ENCODE data around the gene MBD3L2.
"Not testable (repeated sequence)": the region's sequence is repeated elsewhere in the genome, so short reads cannot be mapped to it uniquely, and the experiment has no call there.

The MBD3L2 gene

DNA sequence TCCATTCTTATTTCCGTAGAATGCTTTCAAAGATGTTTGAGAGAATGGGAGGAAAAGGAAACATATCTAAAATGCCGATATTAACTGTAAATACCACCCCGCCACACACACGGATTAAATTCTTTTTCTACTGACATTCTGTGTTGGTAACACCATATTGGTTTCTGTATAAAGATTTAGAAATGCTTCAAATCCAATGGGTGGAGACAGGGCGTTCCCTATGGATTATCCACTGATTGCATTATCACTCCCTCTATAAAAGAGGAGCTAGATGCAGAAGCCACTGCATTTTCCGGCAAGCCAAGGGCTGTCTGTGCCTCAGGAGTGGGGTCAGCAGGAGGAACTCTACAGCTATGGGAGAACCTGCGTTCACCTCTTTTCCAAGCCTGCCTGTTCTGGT is at the start of gene MBD3L2:
TSS of gene MBD3L2 (plus strand) at position 301 of the 400 bp plus-strand sequence. CDS start at position 354, 53 bp downstream.
- H3K4me3 ChIP-seq (replicated peaks in 1 of 2; ENCODE audit: low read depth in 2 of 2, low read length in 2 of 2), result not testable (repeated sequence)

DNA sequence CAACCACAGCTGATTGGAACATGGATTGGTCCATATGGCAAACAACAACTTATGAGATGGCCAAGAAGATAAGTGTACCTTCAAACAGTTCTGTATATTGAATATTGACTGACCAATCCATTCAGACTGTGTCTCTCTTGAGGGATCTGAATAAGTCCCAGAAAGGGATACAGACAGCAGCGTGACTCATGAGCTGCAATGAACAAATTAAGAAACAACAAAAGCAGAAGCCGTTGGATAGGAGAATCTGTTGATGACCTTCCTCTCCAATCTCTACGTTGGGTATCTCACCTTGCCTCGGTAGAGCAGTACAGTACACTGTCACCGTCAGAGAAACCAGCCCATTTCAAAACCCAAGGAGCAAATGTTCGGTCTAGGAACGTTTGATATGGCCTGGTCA is 49.2 kb upstream of the MBD3L2 start:
- TF ChIP-seq, protein P1, sequence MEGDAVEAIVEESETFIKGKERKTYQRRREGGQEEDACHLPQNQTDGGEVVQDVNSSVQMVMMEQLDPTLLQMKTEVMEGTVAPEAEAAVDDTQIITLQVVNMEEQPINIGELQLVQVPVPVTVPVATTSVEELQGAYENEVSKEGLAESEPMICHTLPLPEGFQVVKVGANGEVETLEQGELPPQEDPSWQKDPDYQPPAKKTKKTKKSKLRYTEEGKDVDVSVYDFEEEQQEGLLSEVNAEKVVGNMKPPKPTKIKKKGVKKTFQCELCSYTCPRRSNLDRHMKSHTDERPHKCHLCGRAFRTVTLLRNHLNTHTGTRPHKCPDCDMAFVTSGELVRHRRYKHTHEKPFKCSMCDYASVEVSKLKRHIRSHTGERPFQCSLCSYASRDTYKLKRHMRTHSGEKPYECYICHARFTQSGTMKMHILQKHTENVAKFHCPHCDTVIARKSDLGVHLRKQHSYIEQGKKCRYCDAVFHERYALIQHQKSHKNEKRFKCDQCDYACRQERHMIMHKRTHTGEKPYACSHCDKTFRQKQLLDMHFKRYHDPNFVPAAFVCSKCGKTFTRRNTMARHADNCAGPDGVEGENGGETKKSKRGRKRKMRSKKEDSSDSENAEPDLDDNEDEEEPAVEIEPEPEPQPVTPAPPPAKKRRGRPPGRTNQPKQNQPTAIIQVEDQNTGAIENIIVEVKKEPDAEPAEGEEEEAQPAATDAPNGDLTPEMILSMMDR (IDR thresholded peaks at IDR 0.05; ENCODE audit: low read depth, low read length), result no peak
- no peak for DNase-seq (ENCODE audit: low read depth in 2 of 2)
- H3K4me3 ChIP-seq (replicated peaks in 1 of 2; ENCODE audit: low read depth in 2 of 2, low read length in 2 of 2), result no peak overlapping the region

More for the DNA sequence above, at the start of gene MBD3L2:
- DNase-seq (ENCODE audit: low read depth in 2 of 2), result not testable (repeated sequence)

DNA sequence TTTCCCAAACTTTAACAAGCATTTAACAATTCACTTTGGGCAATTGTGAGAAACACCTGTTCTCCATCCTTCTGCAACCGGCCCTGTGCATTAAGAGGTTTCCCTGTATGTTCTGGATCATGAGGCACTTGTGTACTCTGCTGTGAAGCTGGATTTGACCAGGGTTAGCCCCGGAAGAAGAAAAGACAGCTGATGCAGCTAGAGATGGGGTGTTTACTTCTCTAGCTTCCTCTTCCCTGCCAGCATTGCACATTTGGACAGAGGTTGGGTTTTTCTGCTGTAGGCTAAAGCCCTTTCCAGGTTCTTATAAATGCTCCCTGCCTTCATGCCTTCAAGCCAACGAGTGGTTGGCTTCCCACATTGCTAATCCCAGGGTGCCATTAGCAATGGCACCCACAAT is 48.8 kb upstream of the MBD3L2 start:
- no peak overlapping the region for H3K4me3 ChIP-seq (replicated peaks in 1 of 2; ENCODE audit: low read depth in 2 of 2, low read length in 2 of 2)
- TF ChIP-seq, protein P1 (IDR thresholded peaks at IDR 0.05; ENCODE audit: low read depth, low read length), result no peak
- DNase-seq (ENCODE audit: low read depth in 2 of 2), result no peak

DNA sequence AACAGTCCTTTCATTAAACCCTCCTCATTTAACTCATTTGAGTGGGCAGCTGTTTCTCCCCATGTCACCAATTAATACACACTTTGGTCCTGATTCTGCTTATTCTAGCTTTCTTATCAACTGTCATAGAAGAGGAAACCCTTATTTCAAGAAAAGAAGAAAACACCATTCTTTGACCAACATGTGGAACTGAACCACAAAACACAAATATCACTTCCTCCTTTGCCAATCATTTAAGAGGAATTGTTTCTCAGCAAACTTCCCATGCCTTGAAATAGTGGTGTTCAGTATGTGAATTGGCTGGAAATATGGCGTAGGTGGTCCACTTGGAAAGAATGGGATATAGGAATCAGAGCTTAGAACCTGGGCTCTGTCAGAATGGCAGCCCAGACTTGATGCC is 48.3 kb upstream of the MBD3L2 start:
- no peak overlapping the region for H3K4me3 ChIP-seq (replicated peaks in 1 of 2; ENCODE audit: low read depth in 2 of 2, low read length in 2 of 2)
- no peak for DNase-seq (ENCODE audit: low read depth in 2 of 2)
- TF ChIP-seq, protein P1 (IDR thresholded peaks at IDR 0.05; ENCODE audit: low read depth, low read length), result no peak

DNA sequence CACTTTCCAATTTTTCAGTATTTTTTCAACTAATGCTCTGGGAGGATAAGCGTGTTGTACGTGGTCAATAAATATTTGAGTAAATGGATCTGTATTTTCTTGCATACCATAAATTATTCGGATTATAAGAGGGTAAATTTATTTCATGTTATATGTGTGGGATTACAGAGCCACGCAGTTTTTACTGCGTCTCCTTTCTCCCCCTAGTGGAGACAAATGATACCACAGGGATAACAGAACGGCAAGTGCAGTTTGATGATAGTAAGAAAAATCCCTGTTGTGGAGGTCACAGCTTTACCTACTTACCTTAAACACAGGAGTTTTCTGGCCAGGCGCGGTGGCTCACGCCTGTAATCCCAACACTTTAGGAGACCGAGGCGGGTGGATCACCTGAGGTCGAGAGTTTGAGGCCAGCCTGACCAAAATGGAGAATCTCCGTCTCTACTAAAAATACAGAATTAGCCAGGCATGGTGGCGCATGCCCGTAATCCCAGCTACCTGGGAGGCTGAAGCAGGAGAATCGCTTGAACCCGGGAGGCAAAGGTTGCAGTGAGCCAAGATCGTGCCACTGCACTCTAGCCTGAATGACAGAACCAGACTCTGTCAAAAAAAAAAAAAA is 44.7 kb upstream of the MBD3L2 start:
- no peak overlapping the region for H3K4me3 ChIP-seq (replicated peaks in 1 of 2; ENCODE audit: low read depth in 2 of 2, low read length in 2 of 2)
- TF ChIP-seq, protein P1 (IDR thresholded peaks at IDR 0.05; ENCODE audit: low read depth, low read length), result no peak
- DNase-seq (ENCODE audit: low read depth in 2 of 2), result no peak

DNA sequence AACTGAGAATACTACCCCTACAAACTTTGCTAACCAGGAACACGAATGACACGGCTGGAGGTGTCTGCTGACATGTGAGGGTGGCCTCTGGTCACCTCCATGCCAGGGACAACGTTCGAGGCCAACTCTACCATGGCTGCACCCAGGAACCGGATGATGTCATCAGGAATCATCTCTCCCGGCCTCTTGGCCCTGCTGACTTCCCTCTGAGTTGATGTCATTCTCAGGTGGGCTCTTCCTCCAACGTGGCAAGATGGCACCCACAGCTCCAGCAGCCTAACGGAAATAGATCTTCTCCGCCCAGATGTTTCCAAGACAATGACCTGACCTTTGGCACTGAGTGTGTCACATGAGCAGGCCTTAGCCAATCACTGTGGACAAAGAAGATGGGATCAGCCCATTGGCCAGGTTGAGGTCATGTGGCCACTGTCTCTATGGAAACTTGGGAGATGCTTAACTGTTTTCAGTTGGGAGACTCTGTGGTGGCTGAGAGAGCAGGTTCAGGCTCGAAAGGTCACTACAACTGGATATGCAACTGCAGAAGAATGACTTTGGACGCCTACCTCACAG is 42.9 kb upstream of the MBD3L2 start:
- TF ChIP-seq, protein P1 (IDR thresholded peaks at IDR 0.05; ENCODE audit: low read depth, low read length), result no peak
- H3K4me3 ChIP-seq (replicated peaks in 1 of 2; ENCODE audit: low read depth in 2 of 2, low read length in 2 of 2), result no peak overlapping the region
- DNase-seq (ENCODE audit: low read depth in 2 of 2), result no peak

DNA sequence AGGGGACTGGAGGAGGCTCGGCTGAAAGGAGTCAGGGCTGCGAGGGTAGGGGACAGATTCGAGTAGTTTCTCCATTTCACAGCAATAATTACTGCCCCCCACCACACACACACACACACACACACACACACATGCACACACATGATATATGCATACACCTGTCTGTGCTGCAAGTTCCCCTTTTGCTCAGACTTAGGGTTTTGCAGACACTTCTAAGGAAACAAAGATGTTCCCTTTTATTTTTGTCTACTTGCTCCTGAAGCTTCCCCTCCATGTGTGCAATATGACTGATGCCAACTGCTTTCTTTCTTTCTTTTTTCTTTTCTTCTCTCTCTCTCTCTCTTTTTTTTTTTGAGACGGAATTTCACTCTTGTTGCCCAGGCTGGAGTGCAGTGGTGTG is 41.3 kb upstream of the MBD3L2 start:
- no peak for DNase-seq (ENCODE audit: low read depth in 2 of 2)
- H3K4me3 ChIP-seq (replicated peaks in 1 of 2; ENCODE audit: low read depth in 2 of 2, low read length in 2 of 2), result no peak overlapping the region
- TF ChIP-seq, protein P1 (IDR thresholded peaks at IDR 0.05; ENCODE audit: low read depth, low read length), result no peak

Measured in cardiac fibroblast (primary cell).